ENCODE data around the gene STAT6.

DNA sequence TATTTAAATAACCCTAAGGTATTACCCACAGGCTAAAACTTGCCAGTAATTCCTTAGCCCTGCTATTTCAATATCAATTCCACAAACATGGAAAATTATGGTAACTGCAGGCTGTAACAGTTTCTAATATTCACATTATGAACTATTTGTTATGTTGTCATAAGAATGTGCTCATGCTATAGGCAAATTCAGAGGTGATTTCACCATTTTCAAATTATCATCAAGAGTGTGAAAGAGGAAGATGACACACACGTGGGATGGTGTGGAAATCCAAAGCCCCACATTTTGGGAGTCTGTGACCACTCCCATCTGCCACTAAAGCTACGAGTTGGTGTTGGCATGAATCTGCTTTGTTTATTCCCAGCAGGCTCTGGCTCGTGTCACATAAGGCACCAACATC, 55.3 kb downstream of the STAT6 start:
- TF ChIP-seq, protein P1, sequence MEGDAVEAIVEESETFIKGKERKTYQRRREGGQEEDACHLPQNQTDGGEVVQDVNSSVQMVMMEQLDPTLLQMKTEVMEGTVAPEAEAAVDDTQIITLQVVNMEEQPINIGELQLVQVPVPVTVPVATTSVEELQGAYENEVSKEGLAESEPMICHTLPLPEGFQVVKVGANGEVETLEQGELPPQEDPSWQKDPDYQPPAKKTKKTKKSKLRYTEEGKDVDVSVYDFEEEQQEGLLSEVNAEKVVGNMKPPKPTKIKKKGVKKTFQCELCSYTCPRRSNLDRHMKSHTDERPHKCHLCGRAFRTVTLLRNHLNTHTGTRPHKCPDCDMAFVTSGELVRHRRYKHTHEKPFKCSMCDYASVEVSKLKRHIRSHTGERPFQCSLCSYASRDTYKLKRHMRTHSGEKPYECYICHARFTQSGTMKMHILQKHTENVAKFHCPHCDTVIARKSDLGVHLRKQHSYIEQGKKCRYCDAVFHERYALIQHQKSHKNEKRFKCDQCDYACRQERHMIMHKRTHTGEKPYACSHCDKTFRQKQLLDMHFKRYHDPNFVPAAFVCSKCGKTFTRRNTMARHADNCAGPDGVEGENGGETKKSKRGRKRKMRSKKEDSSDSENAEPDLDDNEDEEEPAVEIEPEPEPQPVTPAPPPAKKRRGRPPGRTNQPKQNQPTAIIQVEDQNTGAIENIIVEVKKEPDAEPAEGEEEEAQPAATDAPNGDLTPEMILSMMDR (IDR thresholded peaks at IDR 0.05), result no peak
- TF ChIP-seq BHLHE40 (IDR thresholded peaks at IDR 0.05; ENCODE audit: low read depth, low read length) (no peak), JUN (IDR thresholded peaks at IDR 0.05) (no peak), ESRRA (IDR thresholded peaks at IDR 0.05; ENCODE audit: borderline replicate concordance, low read length) (no peak), CEBPB (IDR thresholded peaks at IDR 0.05) (no peak)
- TF ChIP-seq, protein P2, sequence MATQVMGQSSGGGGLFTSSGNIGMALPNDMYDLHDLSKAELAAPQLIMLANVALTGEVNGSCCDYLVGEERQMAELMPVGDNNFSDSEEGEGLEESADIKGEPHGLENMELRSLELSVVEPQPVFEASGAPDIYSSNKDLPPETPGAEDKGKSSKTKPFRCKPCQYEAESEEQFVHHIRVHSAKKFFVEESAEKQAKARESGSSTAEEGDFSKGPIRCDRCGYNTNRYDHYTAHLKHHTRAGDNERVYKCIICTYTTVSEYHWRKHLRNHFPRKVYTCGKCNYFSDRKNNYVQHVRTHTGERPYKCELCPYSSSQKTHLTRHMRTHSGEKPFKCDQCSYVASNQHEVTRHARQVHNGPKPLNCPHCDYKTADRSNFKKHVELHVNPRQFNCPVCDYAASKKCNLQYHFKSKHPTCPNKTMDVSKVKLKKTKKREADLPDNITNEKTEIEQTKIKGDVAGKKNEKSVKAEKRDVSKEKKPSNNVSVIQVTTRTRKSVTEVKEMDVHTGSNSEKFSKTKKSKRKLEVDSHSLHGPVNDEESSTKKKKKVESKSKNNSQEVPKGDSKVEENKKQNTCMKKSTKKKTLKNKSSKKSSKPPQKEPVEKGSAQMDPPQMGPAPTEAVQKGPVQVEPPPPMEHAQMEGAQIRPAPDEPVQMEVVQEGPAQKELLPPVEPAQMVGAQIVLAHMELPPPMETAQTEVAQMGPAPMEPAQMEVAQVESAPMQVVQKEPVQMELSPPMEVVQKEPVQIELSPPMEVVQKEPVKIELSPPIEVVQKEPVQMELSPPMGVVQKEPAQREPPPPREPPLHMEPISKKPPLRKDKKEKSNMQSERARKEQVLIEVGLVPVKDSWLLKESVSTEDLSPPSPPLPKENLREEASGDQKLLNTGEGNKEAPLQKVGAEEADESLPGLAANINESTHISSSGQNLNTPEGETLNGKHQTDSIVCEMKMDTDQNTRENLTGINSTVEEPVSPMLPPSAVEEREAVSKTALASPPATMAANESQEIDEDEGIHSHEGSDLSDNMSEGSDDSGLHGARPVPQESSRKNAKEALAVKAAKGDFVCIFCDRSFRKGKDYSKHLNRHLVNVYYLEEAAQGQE (IDR thresholded peaks at IDR 0.05), result no peak

All from A549 (cell line).